AG09319 (cell line): Measurements from ENCODE around the gene DMD.

Experiments used
- DNase-seq: peaks from one replicate; pipeline ENCODE4 v3.0.0-alpha.2; 2010; ENCODE audit warnings: low read depth; ENCODE audit errors: extremely low read depth
- CTCF ChIP-seq: IDR thresholded peaks from 2 replicates; pipeline ENCODE4 v1.5.1; 2011; ENCODE audit warnings: low read depth, mild to moderate bottlenecking, inconsistent platforms, low read length, moderate library complexity

The DMD gene

GRCh38 chrX:31421441-31421840, 1789.9 kb downstream of the DMD start:
- TF ChIP-seq CTCF, result no peak
- no peak for DNase-seq

GRCh38 chrX:31420711-31421151, 1790.6 kb downstream of the DMD start:
- DNase-seq, result no peak
- no peak for TF ChIP-seq CTCF

- no peak for DNase-seq
- TF ChIP-seq CTCF, result no peak
These were observed 1791.0 kb downstream of the DMD start for GRCh38 chrX:31420302-31420701.

GRCh38 chrX:31397119-31397518, 1814.2 kb downstream of the DMD start:
- TF ChIP-seq CTCF, result no peak
- DNase-seq, result no peak

- no peak for TF ChIP-seq CTCF
- DNase-seq, result no peak
These were observed 1818.8 kb downstream of the DMD start for GRCh38 chrX:31392513-31392912.

- DNase-seq, result no peak
- TF ChIP-seq CTCF, result no peak
These were observed 1822.4 kb downstream of the DMD start for GRCh38 chrX:31388946-31389345.

- DNase-seq, result no peak
- no peak for TF ChIP-seq CTCF
These were observed 1826.9 kb downstream of the DMD start for GRCh38 chrX:31384471-31384870.
